Measurements from ENCODE around the gene GSPT1. TPM values are rescaled to one million over a fixed set of nuclear protein-coding genes. Genes with fewer than 3 reads are reported as not detected.
A peak's percentile ranks its signal among the peaks of the same experiment; 100 is the strongest.
"Not testable (repeated sequence)": the region's sequence is repeated elsewhere in the genome, so short reads cannot be mapped to it uniquely, and the experiment has no call there.

The GSPT1 gene
- total RNA-seq, 1 donor from 2014 or later: 101 TPM

DNA sequence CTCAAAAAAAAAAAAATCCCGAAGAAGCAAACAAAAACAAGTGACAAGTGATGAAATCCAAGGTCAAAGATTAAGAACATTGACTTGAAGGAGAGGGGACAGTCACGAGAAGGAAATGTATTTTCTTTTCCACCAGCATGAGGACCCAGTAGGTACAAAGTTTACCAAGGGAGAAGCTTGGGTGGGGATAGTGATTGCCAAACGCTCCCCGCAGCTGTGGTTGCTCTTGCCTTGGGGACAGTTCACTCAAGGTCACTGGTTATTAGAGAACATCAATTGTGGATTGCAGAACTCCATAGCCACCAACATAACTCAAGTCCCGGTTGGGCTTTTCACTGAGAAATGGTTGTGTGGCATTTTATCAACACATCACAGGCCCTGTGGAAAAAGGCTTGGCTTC is 91.4 kb downstream of the GSPT1 start:
- Mint-ChIP-seq H3K9me3 (no peaks in the 10 kb centered on the region), H3K4me3 (no peak overlapping the region), H3K4me1 (ENCODE audit: unreplicated experiment) (peaks cover 4% of the 10 kb centered on the region), H3K27me3 (no peaks in the 10 kb centered on the region), H3K36me3 (no peaks in the 10 kb centered on the region), H3K27ac (peak overlapping the region; percentile 48)
- DNase-seq (ENCODE audit: extremely low spot score, unreplicated experiment): no peak
- TF ChIP-seq, protein P1, sequence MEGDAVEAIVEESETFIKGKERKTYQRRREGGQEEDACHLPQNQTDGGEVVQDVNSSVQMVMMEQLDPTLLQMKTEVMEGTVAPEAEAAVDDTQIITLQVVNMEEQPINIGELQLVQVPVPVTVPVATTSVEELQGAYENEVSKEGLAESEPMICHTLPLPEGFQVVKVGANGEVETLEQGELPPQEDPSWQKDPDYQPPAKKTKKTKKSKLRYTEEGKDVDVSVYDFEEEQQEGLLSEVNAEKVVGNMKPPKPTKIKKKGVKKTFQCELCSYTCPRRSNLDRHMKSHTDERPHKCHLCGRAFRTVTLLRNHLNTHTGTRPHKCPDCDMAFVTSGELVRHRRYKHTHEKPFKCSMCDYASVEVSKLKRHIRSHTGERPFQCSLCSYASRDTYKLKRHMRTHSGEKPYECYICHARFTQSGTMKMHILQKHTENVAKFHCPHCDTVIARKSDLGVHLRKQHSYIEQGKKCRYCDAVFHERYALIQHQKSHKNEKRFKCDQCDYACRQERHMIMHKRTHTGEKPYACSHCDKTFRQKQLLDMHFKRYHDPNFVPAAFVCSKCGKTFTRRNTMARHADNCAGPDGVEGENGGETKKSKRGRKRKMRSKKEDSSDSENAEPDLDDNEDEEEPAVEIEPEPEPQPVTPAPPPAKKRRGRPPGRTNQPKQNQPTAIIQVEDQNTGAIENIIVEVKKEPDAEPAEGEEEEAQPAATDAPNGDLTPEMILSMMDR (conservative IDR thresholded peaks at IDR 0.05): no peak

- H3K27ac Mint-ChIP-seq; H3K36me3 Mint-ChIP-seq; H3K27me3 Mint-ChIP-seq; H3K9me3 Mint-ChIP-seq; H3K4me3 Mint-ChIP-seq; H3K4me1 Mint-ChIP-seq (ENCODE audit: unreplicated experiment); DNase-seq (ENCODE audit: extremely low spot score, unreplicated experiment): not testable (repeated sequence)
Measured at GRCh38 chr16:11823645-11824044, 92.1 kb downstream of the GSPT1 start.

- no peak for DNase-seq (ENCODE audit: extremely low spot score, unreplicated experiment)
- peaks cover 4% of the 10 kb centered on the region for H3K4me1 Mint-ChIP-seq (ENCODE audit: unreplicated experiment)
- H3K9me3 Mint-ChIP-seq: no peaks in the 10 kb centered on the region
- TF ChIP-seq, protein P1 (conservative IDR thresholded peaks at IDR 0.05): no peak
- no peaks in the 10 kb centered on the region for H3K27me3 Mint-ChIP-seq
- no peak overlapping the region for H3K4me3 Mint-ChIP-seq
- H3K36me3 Mint-ChIP-seq: no peaks in the 10 kb centered on the region
- no peak overlapping the region for H3K27ac Mint-ChIP-seq
Measured at GRCh38 chr16:11819798-11820197, 96.0 kb downstream of the GSPT1 start.

- not testable (repeated sequence) for H3K27me3 Mint-ChIP-seq; H3K27ac Mint-ChIP-seq; H3K9me3 Mint-ChIP-seq; H3K4me1 Mint-ChIP-seq (ENCODE audit: unreplicated experiment); H3K4me3 Mint-ChIP-seq; DNase-seq (ENCODE audit: extremely low spot score, unreplicated experiment); H3K36me3 Mint-ChIP-seq
Measured at GRCh38 chr16:11818970-11819369, 96.8 kb downstream of the GSPT1 start.

Other genes with a start within 250 kb of the GSPT1 start
- gene SNN, start 247.5 kb downstream of the GSPT1 start, total RNA-seq (ENCODE audit: low replicate concordance): 23.8 and 44.0 TPM in 2 replicates
- gene TXNDC11, start 173.1 kb downstream of the GSPT1 start, total RNA-seq (ENCODE audit: low replicate concordance): 26.7 and 39.0 TPM in 2 replicates
- gene ZC3H7A, start 118.7 kb downstream of the GSPT1 start, total RNA-seq (ENCODE audit: low replicate concordance): 43.3 and 67.5 TPM in 2 replicates
- gene RSL1D1, start 64.4 kb downstream of the GSPT1 start, total RNA-seq (ENCODE audit: low replicate concordance): 150 and 184 TPM in 2 replicates
- gene NPIPB2, start 26.1 kb upstream of the GSPT1 start, total RNA-seq (ENCODE audit: low replicate concordance): 7.5 and 13.4 TPM in 2 replicates
- gene TNFRSF17, start 49.3 kb upstream of the GSPT1 start, total RNA-seq (ENCODE audit: low replicate concordance): not detected in 2 replicates
- 21.9 and 24.7 TPM in 2 replicates for gene SNX29, start 60.8 kb upstream of the GSPT1 start, total RNA-seq (ENCODE audit: low replicate concordance)

Data from type B pancreatic cell (in vitro differentiated cells).